Loucy (cell line): ENCODE results near the gene WFDC2.

ENCODE experiments used
- H2AFZ ChIP-seq: fragments of 200-600 bp; sonication (generic); 2 replicates; pipeline ENCODE4 v1.6.0; 2016; ENCODE audit warnings: antibody characterized with exemption, mild to moderate bottlenecking, low read length, moderate library complexity
- H3F3A ChIP-seq: fragments of 200-600 bp; 2 replicates; pipeline ENCODE4 v1.6.0; 2016; ENCODE audit warnings: antibody characterized with exemption, low read depth, mild to moderate bottlenecking
- H3K27me3 ChIP-seq: fragments of 200-600 bp; sonication (generic); 2 replicates; pipeline ENCODE4 v1.6.1; 2014; ENCODE audit warnings: low read length, mild to moderate bottlenecking; ENCODE audit not compliant: insufficient read depth, poor library complexity, severe bottlenecking
- H3K36me3 ChIP-seq: fragments of 200-600 bp; sonication (generic); 2 replicates; pipeline ENCODE4 v1.6.1; 2016; ENCODE audit warnings: low read length; ENCODE audit not compliant: insufficient read depth
- H3K4me1 ChIP-seq: fragments of 200-600 bp; sonication (generic); 2 replicates; pipeline ENCODE4 v1.5.1; 2014; ENCODE audit warnings: low read length, mild to moderate bottlenecking; ENCODE audit not compliant: insufficient read depth, poor library complexity, severe bottlenecking
- H3K4me2 ChIP-seq: fragments of 200-600 bp; sonication (generic); 2 replicates; pipeline ENCODE4 v1.6.0; 2014; ENCODE audit warnings: antibody characterized with exemption, low read length, low read depth, mild to moderate bottlenecking; ENCODE audit not compliant: poor library complexity, severe bottlenecking
- H3K4me3 ChIP-seq: fragments of 200-600 bp; sonication (generic); 2 replicates; pipeline ENCODE4 v1.5.1; 2014; ENCODE audit warnings: low read length, mild to moderate bottlenecking, mixed read lengths; ENCODE audit not compliant: poor library complexity, severe bottlenecking
- H3K79me2 ChIP-seq: fragments of 200-600 bp; sonication (generic); 2 replicates; pipeline ENCODE4 v1.6.1; 2014; ENCODE audit warnings: low read length; ENCODE audit not compliant: insufficient read depth
- H3K9ac ChIP-seq: fragments of 200-600 bp; sonication (generic); 2 replicates; pipeline ENCODE4 v1.6.0; 2014; ENCODE audit warnings: mild to moderate bottlenecking, low read depth, low read length, moderate library complexity; ENCODE audit not compliant: poor library complexity, severe bottlenecking
- H3K9me2 ChIP-seq: fragments of 200-600 bp; sonication (generic); replicated peaks from 2 replicates; pipeline ENCODE4 v1.6.1; 2016; ENCODE audit warnings: low read depth, low read length, mixed read lengths
- H3K9me3 ChIP-seq: fragments of 200-600 bp; sonication (generic); 2 replicates; pipeline ENCODE4 v1.6.1; 2014; ENCODE audit warnings: mild to moderate bottlenecking, antibody characterized with exemption, low read length, low read depth; ENCODE audit not compliant: insufficient read depth
- H4K20me1 ChIP-seq: fragments of 200-600 bp; sonication (generic); 2 replicates; pipeline ENCODE4 v1.6.0; 2014; ENCODE audit warnings: antibody characterized with exemption, low read length, mild to moderate bottlenecking; ENCODE audit not compliant: insufficient read depth, poor library complexity, severe bottlenecking
- EZH2phosphoT487 ChIP-seq: fragments of 200-600 bp; IDR thresholded peaks from 2 replicates; pipeline ENCODE4 v1.6.1; 2018; ENCODE audit warnings: antibody characterized with exemption, mild to moderate bottlenecking, moderate library complexity, borderline replicate concordance
- TF ChIP-seq, protein P1 (sequence below): fragments of 200-600 bp; sonication (generic); conservative IDR thresholded peaks from 2 replicates; pipeline ENCODE4 v1.5.1; 2014; ENCODE audit warnings: mild to moderate bottlenecking, antibody characterized with exemption, low read length

WFDC2 gene

GRCh38 chr20:45425561-45425960, 44.0 kb upstream of the WFDC2 start:
- Histone ChIP-seq H3K9me3 (no peaks in the 10 kb centered on the region), H3K9ac (no peak overlapping the region), H3K4me3 (no peak overlapping the region), H4K20me1 (no peaks in the 10 kb centered on the region), H3K4me1 (no peaks in the 10 kb centered on the region), H3K27me3 (no peaks in the 10 kb centered on the region), H3K79me2 (no peaks in the 10 kb centered on the region), H3K9me2 (no peaks in the 10 kb centered on the region), H3K4me2 (no peak overlapping the region), H3F3A (no peaks in the 10 kb centered on the region), H3K36me3 (peaks cover 42% of the 10 kb centered on the region; the same call in 1 of the 2 replicates), H2AFZ (no peak overlapping the region)
- TF ChIP-seq EZH2phosphoT487 = no peak
- TF ChIP-seq, protein P1, sequence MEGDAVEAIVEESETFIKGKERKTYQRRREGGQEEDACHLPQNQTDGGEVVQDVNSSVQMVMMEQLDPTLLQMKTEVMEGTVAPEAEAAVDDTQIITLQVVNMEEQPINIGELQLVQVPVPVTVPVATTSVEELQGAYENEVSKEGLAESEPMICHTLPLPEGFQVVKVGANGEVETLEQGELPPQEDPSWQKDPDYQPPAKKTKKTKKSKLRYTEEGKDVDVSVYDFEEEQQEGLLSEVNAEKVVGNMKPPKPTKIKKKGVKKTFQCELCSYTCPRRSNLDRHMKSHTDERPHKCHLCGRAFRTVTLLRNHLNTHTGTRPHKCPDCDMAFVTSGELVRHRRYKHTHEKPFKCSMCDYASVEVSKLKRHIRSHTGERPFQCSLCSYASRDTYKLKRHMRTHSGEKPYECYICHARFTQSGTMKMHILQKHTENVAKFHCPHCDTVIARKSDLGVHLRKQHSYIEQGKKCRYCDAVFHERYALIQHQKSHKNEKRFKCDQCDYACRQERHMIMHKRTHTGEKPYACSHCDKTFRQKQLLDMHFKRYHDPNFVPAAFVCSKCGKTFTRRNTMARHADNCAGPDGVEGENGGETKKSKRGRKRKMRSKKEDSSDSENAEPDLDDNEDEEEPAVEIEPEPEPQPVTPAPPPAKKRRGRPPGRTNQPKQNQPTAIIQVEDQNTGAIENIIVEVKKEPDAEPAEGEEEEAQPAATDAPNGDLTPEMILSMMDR = no peak

- no peak overlapping the region for H3K9ac ChIP-seq
Measured at GRCh38 chr20:45426320-45427016, 43.1 kb upstream of the WFDC2 start.

DNA sequence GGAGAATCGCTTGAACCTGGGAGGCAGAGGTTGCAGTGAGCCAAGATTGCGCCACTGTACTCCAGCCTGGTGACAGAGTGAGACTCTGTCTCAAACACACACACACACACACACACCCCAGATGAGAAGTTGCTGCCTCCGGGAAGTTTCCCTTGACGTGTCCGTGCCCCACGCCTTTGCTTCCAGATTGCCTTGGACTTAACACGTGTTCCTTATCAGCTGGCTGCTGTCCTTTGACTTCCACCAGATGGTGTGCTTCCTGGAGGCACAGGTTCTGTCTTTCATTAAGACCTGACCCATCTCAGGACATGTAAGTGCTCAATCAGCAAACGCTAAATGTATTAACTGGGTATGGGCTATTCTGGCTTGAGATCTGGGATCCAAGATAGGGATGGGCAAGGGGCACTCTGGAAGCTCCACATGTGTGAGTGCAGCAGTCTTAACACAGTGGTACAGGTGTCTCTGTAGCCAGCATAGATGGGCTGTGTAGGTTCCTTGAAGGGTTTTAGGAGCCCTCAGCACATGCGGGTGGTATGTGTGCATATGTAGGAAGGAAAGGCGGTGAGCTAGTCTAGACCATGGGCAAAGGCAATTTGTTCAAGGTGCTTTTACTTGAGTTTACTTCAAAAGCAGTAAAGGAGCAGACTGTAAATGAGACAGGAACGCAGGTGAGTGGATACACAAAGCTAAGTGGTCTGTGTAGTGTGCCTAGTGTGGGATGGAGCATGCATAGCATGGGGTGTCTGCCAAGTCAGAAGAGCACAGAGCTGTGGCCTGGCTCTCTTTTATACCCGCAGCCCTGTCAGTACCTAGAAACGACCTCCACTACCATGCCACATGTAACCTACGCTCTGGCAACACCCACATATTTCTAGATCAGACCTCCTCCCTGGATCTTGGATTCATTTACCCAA, 42.1 kb upstream of the WFDC2 start:
- Histone ChIP-seq H3K4me3 (no peak overlapping the region), H3K27me3 (no peaks in the 10 kb centered on the region)

More at GRCh38 chr20:45426320-45427016, 43.1 kb upstream of the WFDC2 start:
- Histone ChIP-seq H3F3A (no peaks in the 10 kb centered on the region), H2AFZ (no peak overlapping the region), H4K20me1 (no peaks in the 10 kb centered on the region), H3K27me3 (no peaks in the 10 kb centered on the region), H3K9me2 (no peaks in the 10 kb centered on the region), H3K4me1 (peaks cover 4% of the 10 kb centered on the region), H3K4me3 (no peak overlapping the region), H3K36me3 (peaks cover 32% of the 10 kb centered on the region; the same call in 1 of the 2 replicates), H3K79me2 (no peaks in the 10 kb centered on the region), H3K4me2 (no peak overlapping the region), H3K9me3 (no peaks in the 10 kb centered on the region)
- TF ChIP-seq, protein P1 = no peak
- no peak for TF ChIP-seq EZH2phosphoT487

More for the DNA sequence above, 42.1 kb upstream of the WFDC2 start:
- no peaks in the 10 kb centered on the region for H3K9me2 ChIP-seq
- peaks cover 14% of the 10 kb centered on the region for H3K4me1 ChIP-seq
- H3K36me3 ChIP-seq = peaks cover 26% of the 10 kb centered on the region; the same call in 1 of the 2 replicates
- H3K79me2 ChIP-seq = no peaks in the 10 kb centered on the region
- no peak overlapping the region for H3K4me2 ChIP-seq
- no peak overlapping the region for H2AFZ ChIP-seq
- no peak overlapping the region for H3K9ac ChIP-seq
- no peaks in the 10 kb centered on the region for H4K20me1 ChIP-seq
- H3F3A ChIP-seq = no peaks in the 10 kb centered on the region
- no peak for TF ChIP-seq EZH2phosphoT487
- TF ChIP-seq, protein P1 = no peak
- H3K9me3 ChIP-seq = no peaks in the 10 kb centered on the region
